ENCODE data around the gene SLAIN1. TPM values are rescaled to one million over a fixed set of nuclear protein-coding genes. Genes with fewer than 3 reads are reported as not detected.

Gene SLAIN1
- total and polyA plus RNA-seq, 2 of the 4 experiments (the other 2 are of a cell fraction): 0.29 to 0.36 TPM

DNA sequence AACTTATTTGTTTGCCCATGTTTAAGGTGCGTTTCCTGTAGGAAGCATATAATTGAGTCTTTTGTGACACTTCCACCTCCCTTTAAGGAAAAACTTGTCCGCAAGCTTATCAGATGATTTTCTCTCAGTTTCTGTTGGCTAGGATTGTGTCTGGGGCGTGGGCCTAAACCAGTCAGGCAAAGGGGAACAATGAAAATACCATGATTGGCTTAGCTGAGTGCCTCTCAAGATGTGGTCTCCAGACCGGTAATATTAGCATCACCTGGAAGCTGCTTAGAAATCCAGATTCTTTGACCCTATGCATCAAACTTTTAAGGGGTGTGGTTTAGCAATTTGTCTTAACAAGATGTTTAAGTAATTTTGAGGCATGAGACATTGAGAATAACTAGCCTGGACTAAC lies 20.0 kb downstream of the SLAIN1 start:
- Histone ChIP-seq H2BK120ac (ENCODE audit: low read depth, low read length) (no peak overlapping the region), H3K9ac (ENCODE audit: low read depth, low read length) (no peak overlapping the region), H2AFZ (replicated peaks; ENCODE audit: low read length, poor library complexity) (no peak overlapping the region), H3K79me1 (ENCODE audit: low read depth in 1 of 2, low read length in 2 of 2) (no peaks in the 10 kb centered on the region), H3K14ac (replicated peaks; ENCODE audit: low read depth, low read length) (no peak overlapping the region), H2AK9ac (replicated peaks; ENCODE audit: low read depth, low read length, poor library complexity) (no peak overlapping the region), H4K8ac (ENCODE audit: low read depth in 2 of 2, low read length in 2 of 2) (no peak overlapping the region), H4K91ac (ENCODE audit: insufficient read depth, low read depth, low read length) (no peak overlapping the region), H3K4me1 (ENCODE audit: control insufficient read depth, insufficient read depth, low read length) (no peaks in the 10 kb centered on the region), H3K36me3 (ENCODE audit: control insufficient read depth, insufficient read depth, low read length) (no peaks in the 10 kb centered on the region), H4K20me1 (ENCODE audit: insufficient read depth, low read length) (no peaks in the 10 kb centered on the region), H3K4ac (ENCODE audit: low read depth, low read length) (no peak overlapping the region), H3K23ac (ENCODE audit: low read depth, low read length) (no peak overlapping the region), H3K9me3 (ENCODE audit: control insufficient read depth, insufficient read depth, low read length) (no peaks in the 10 kb centered on the region), H3K18ac (ENCODE audit: low read depth, low read length) (no peak overlapping the region), H3K9me1 (ENCODE audit: insufficient read depth, low read length) (no peaks in the 10 kb centered on the region), H4K5ac (ENCODE audit: low read depth, low read length) (no peak overlapping the region), H3K27me3 (ENCODE audit: control insufficient read depth, insufficient read depth, low read length) (no peaks in the 10 kb centered on the region), H2AK5ac (ENCODE audit: low read depth, low read length) (no peak overlapping the region), H2BK5ac (ENCODE audit: low read depth, low read length, poor library complexity, severe bottlenecking) (no peak overlapping the region), H3K4me2 (ENCODE audit: low read depth, low read length) (no peak overlapping the region), H2BK20ac (ENCODE audit: low read depth, low read length) (no peak overlapping the region), H3K56ac (ENCODE audit: extremely low read depth, insufficient read depth, low read length) (no peak overlapping the region), H3K4me3 (ENCODE audit: insufficient read depth, low read depth, low read length) (no peak overlapping the region), H3K27ac (ENCODE audit: insufficient read depth, low read length) (no peak overlapping the region), H2BK15ac (ENCODE audit: low read depth, low read length) (no peak overlapping the region)
- in situ Hi-C loops (cut with MboI; ENCODE audit: low sequenced_read_pairs): no loop called here
- intact Hi-C loops (cut with micrococcal nuclease): no loop called here
- POLR2A ChIA-PET (ENCODE audit: unreplicated experiment): no interaction called here
- ATAC-seq (ENCODE audit: low read depth) (no peak), DNase-seq (no peak)
- TF ChIP-seq POLR2A (IDR thresholded peaks at IDR 0.05; ENCODE audit: low read depth, low read length): no peak
- TF ChIP-seq RCOR1 (IDR thresholded peaks at IDR 0.05; ENCODE audit: insufficient replicate concordance, low read length): no peak
- TF ChIP-seq, protein P1, sequence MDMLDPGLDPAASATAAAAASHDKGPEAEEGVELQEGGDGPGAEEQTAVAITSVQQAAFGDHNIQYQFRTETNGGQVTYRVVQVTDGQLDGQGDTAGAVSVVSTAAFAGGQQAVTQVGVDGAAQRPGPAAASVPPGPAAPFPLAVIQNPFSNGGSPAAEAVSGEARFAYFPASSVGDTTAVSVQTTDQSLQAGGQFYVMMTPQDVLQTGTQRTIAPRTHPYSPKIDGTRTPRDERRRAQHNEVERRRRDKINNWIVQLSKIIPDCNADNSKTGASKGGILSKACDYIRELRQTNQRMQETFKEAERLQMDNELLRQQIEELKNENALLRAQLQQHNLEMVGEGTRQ (IDR thresholded peaks at IDR 0.05; ENCODE audit: low read depth, low read length): no peak
- TF ChIP-seq RFX5 (IDR thresholded peaks at IDR 0.05; ENCODE audit: low read depth, low read length): no peak
- TF ChIP-seq FOS (IDR thresholded peaks at IDR 0.05; ENCODE audit: low read depth, low read length): no peak
- no peak for TF ChIP-seq NFE2L2 (IDR thresholded peaks at IDR 0.05; ENCODE audit: low read depth, low read length)
- TF ChIP-seq CEBPB (IDR thresholded peaks at IDR 0.05; ENCODE audit: low read depth, low read length): no peak
- TF ChIP-seq, protein P2, sequence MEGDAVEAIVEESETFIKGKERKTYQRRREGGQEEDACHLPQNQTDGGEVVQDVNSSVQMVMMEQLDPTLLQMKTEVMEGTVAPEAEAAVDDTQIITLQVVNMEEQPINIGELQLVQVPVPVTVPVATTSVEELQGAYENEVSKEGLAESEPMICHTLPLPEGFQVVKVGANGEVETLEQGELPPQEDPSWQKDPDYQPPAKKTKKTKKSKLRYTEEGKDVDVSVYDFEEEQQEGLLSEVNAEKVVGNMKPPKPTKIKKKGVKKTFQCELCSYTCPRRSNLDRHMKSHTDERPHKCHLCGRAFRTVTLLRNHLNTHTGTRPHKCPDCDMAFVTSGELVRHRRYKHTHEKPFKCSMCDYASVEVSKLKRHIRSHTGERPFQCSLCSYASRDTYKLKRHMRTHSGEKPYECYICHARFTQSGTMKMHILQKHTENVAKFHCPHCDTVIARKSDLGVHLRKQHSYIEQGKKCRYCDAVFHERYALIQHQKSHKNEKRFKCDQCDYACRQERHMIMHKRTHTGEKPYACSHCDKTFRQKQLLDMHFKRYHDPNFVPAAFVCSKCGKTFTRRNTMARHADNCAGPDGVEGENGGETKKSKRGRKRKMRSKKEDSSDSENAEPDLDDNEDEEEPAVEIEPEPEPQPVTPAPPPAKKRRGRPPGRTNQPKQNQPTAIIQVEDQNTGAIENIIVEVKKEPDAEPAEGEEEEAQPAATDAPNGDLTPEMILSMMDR (conservative IDR thresholded peaks at IDR 0.05; ENCODE audit: low read depth, low read length): no peak
- TF ChIP-seq RAD21 (IDR thresholded peaks at IDR 0.05; ENCODE audit: low read length): no peak
- TF ChIP-seq CHD1 (IDR thresholded peaks at IDR 0.05; ENCODE audit: low read depth, low read length): no peak
- no peak for TF ChIP-seq BHLHE40 (IDR thresholded peaks at IDR 0.05; ENCODE audit: low read depth, low read length)
- no peak for TF ChIP-seq MAZ (IDR thresholded peaks at IDR 0.05; ENCODE audit: borderline replicate concordance, low read depth, low read length)
- TF ChIP-seq SMC3 (IDR thresholded peaks at IDR 0.05; ENCODE audit: low read depth, low read length): no peak
- TF ChIP-seq MXI1 (IDR thresholded peaks at IDR 0.05; ENCODE audit: borderline replicate concordance, low read depth, low read length): no peak
- no CpG with 5 or more reads among the region's 4 CpGs for WGBS, 2 experiments (ENCODE audit: extremely low coverage in 2 of 2, insufficient read length in 1 of 2)
- dilution Hi-C loops (cut with HindIII; ENCODE audit: low sequenced_read_pairs, unreplicated experiment): no loop called here
- CTCF ChIA-PET: no interaction called here
- no TSS peak for BruUV-seq (replicated peaks)
